Pulmonary artery endothelial cell (primary cell): ENCODE measurements around the gene RO60. TPM values are rescaled to one million over a fixed set of nuclear protein-coding genes. Genes with fewer than 3 reads are reported as not detected.

Source experiments
- DNase-seq: peaks from one replicate; pipeline ENCODE4 v3.0.0-alpha.2; 2011; ENCODE audit warnings: low read depth, low spot score
- total RNA-seq: library from RNA; depleted of rRNA; stranded (reverse); fragments of >200 nt; gene quantifications from 2 replicates; pipeline ENCODE4 v1.2.3, GENCODE V29; 2014

RO60 gene
- total RNA-seq, 1 donor from 2014 or later: 144 TPM

- DNase-seq: no peak
These were observed 1.5 kb downstream of the RO60 start for GRCh38 chr1:193060938-193061337.

GRCh38 chr1:193062698-193063463 lies 3.5 kb downstream of the RO60 start:
- no peak for DNase-seq

DNA sequence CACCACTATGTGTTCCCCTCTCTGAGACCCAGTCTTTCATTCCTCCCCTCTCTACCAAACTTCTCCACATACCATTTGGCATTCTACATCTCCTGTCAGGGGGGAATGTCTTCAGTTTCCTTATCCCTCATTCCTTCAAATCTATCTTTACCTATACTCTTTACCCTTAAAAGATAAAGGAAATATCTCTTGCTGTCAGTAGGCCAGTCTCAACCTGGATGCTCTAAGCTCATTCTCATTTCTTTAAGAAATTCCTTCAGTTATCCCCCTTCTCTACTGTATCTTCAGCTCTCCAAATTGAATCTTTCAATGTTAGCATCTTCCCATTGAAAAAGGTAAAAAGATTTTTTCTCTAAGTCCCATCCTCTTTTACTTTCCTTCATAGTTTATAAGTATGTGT lies 6.5 kb downstream of the RO60 start:
- no peak for DNase-seq

GRCh38 chr1:193066606-193067005 lies 7.2 kb downstream of the RO60 start:
- DNase-seq: no peak

DNA sequence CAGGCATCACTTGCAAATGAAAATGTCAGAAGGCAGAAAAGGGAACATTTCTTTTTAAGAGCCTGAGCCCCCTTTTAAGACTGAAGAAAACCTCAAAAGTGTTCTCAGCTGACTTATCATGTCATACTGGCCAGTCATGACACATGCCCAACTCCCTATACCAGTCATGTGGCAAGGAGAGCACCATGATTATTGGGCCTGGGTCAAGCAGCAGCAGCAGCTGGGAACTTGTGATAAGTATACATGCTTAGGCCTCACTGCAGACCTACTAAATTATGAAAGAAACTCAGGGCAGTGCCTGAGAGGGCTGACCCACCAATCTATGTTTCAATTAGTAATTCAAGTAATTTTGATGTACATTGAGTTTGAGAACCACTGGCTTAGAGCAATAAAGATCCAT lies 8.6 kb downstream of the RO60 start:
- no peak for DNase-seq

- no peak for DNase-seq
These were observed 10.5 kb downstream of the RO60 start for GRCh38 chr1:193069748-193070385.

- DNase-seq: no peak
These were observed 11.0 kb downstream of the RO60 start for GRCh38 chr1:193070386-193070753.

DNA sequence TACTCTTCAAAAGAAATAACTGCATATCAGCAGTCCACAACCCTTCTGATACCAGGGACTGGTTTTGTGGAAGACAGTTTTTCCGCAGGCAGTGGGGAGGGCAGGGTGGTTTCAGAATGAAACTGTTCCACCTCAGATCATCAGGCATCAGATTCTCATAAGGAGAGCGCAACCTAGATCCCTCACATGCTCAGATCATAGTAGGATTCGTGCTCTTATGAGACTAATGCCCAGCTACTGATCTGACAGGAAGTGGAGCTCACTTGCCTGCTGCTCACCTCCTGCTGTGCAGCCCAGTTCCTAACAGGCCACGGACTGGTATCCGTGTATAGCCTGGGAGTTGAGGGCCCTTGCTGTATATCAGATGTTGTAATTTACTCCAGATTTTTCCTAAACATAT lies 11.5 kb downstream of the RO60 start:
- no peak for DNase-seq

DNA sequence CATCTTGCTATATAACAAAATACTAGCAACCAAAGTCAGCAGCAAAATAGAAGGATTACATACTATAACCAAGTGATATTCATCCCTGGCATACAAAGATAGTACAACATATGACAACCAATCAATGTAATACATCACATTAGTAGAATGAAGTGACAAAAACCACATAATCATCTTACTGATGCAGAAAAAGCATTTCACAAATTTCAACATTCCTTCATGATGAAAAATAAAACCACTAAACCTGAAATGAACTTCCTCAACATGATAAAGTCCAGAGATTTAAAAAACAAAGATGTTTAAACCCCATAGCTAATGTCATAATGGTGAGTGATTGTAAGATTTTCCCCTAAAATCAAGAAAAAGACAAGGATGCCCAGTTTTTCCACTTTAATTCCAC lies 18.6 kb downstream of the RO60 start:
- no peak for DNase-seq

- no peak for DNase-seq
These were observed 19.8 kb downstream of the RO60 start for GRCh38 chr1:193079187-193079586.

DNA sequence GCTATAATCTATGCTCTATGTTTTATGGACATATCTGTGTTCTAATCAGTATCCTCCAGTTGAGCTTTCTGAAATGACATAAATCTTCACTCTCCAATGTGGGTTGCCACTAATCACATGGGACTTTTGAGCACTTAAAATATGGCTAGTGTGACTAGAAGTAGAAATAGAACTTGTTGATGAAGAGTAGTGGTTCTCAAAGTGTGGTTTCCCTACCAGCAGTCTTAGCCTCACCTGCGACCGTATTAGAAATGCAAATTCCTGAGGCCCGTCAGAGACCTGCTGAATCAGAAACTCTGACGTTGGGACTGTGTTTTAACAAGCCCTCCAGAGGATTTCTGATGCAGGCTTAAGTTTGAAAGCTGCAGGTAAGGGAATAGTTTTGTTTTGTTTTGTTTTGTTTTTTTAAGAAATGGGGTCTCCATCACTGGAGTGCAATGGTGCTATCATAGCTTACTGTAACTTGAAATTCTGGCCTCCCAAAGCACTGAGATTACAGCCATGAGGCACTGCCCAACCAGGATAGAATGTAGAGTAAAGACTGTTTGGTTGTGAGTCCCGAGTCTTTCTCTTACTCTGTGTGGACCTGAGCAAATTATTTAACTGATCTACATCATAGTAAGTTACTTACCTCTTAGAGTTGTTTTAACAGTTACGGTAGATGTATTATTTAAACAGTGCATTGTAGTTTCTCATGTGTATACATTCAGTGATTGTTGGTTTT lies 24.1 kb downstream of the RO60 start:
- DNase-seq: no peak

GRCh38 chr1:193085263-193085662 lies 25.9 kb downstream of the RO60 start:
- DNase-seq: no peak

DNA sequence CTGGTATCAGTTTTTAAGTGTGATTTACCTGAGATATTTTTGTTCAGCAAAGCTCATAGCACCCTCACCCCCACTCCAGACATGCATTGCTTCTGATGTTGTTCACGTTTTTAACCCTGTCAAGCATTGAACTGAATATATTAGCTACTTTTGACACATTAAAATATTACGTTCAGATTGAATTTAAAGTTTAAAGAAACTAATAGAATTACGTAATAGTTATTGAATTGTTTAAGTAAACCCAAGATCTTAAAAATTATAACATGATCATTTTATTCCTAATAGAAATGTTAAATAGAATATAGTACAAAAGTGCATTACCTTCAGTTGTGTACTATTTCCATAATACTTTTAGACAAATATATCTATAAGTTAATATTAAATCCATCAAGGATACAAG lies 26.9 kb downstream of the RO60 start:
- DNase-seq: no peak

DNA sequence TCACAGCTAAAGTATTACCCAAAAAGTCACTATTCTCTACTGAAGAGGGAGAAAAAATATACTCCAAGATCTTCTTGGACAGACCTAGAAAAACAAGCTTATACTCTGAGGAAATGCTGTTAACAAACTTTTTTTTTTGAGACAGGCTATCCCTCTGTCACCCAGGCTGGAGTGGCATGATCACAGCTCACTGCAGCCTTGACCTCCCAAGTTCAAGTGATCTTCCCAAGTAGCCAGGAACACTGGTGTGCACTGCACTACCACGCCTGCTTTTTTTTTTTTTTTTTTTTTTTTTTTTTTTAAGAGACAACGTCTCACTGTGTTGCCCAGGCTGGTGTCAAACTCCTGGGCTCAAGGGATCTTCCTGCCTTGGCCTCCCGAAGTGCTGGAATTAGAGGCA lies 28.5 kb downstream of the RO60 start:
- no peak for DNase-seq

GRCh38 chr1:193090865-193091264 lies 31.5 kb downstream of the RO60 start:
- DNase-seq: no peak

- no peak for DNase-seq
These were observed 34.7 kb downstream of the RO60 start for GRCh38 chr1:193094112-193094511.

DNA sequence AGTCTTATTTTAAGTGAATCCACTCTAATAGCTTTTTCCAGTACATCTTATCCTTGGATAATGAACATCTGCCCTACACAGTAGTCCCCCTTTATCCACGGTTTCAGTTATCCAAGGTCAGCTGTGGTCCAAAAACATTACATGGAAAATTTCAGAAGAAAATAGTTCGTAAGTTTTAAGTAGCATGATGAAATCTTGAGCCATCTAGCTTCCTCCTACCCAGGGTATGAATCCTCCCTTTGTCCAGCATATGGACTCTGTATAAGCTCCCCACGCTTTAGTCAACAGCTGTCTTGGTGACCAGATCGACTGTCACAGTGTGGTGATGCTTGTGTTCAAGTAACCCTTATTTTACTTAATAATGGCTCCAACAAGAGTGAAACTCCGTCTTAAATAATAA lies 43.2 kb downstream of the RO60 start:
- no peak for DNase-seq

GRCh38 chr1:193103759-193104501 lies 44.5 kb downstream of the RO60 start:
- no peak for DNase-seq

DNA sequence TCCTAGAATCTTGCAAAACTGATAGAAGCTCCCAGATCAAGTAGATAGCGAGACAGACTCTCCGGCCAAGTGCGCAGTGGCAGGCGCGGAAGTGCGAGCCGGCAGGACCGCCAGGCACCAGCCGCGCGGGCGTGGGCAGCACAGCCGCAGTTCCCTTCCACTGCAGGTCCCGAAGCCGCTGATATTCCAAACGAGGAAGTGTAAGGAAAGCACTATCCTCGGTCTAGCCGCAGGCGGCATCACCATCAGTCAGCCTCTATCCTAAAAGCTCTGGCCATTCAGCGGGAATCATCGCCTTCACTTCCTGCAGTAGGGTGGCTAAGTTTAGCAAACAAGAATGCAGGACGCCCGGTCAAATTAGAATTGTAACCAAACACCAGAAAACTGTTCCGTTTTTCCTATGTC lies 45.1 kb downstream of the RO60 start:
- no peak for DNase-seq

- DNase-seq: peak; percentile 45
These were observed 45.8 kb downstream of the RO60 start, which contains the start of gene GLRX2 for GRCh38 chr1:193104907-193105820. TSS of gene GLRX2 (minus strand) at chr1:193105414. CDS start at chr1:193105382, 32 bp downstream.

DNA sequence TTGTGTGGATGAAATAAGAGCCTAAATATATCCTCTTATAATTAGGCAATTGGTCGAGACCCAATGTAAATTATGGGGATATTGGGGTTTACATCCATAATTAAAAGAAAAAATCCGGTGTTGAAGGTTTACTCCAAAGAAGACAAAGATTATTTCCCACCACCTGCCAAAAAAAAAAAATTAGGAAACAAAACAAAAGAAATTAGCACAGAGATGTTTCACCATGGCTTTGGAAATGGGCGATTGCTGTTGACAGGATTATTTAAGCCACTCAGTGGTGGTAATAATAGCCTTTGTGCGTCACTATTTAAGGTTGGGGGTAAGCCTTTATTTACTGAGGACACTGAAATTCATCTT lies 46.4 kb downstream of the RO60 start:
- DNase-seq: no peak
